A549 (cell line): ENCODE measurements around the gene C10orf67.

Source experiments
- CBX8 ChIP-seq: fragments of 200-600 bp; sonication (generic); IDR thresholded peaks from 2 replicates; pipeline ENCODE4 v1.6.1; 2016
- JUNB ChIP-seq: fragments of >200 bp; sonication (Bioruptor Twin); formaldehyde crosslinking; IDR thresholded peaks from 2 replicates; pipeline ENCODE4 v1.6.1; 2016
- NFE2L2 ChIP-seq: fragments of 150-350 bp; conservative IDR thresholded peaks from 2 replicates; pipeline ENCODE4 v1.6.1; 2014; ENCODE audit warnings: low read length
- PHF8 ChIP-seq: fragments of 200-600 bp; sonication (generic); IDR thresholded peaks from 2 replicates; pipeline ENCODE4 v1.6.1; 2016; ENCODE audit warnings: low read depth, mild to moderate bottlenecking, antibody characterized with exemption, moderate library complexity, borderline replicate concordance
- POLR2A ChIP-seq: IDR thresholded peaks from 2 replicates; pipeline ENCODE4 v1.6.1; 2012; ENCODE audit warnings: mild to moderate bottlenecking, low read length
- RARB ChIP-seq: fragments of 250-450 bp; sonication (Bioruptor Pico); IDR thresholded peaks from 2 replicates; pipeline ENCODE4 v1.8.0; 2021; ENCODE audit warnings: mild to moderate bottlenecking, moderate library complexity
- SMC3 ChIP-seq: fragments of >200 bp; sonication (Bioruptor Twin); formaldehyde crosslinking; IDR thresholded peaks from 3 replicates; pipeline ENCODE4 v1.6.1; 2018; ENCODE audit warnings: inconsistent platforms
- SREBF2 ChIP-seq: fragments of 450-650 bp; IDR thresholded peaks from 2 replicates; pipeline ENCODE4 v1.6.1; 2014; ENCODE audit warnings: mild to moderate bottlenecking, moderate library complexity
- TF ChIP-seq, protein P1 (sequence below): fragments of >200 bp; sonication (Bioruptor Twin); formaldehyde crosslinking; IDR thresholded peaks from 3 replicates; pipeline ENCODE4 v1.5.1; 2016
- TF ChIP-seq, protein P2 (sequence below): IDR thresholded peaks from 2 replicates; pipeline ENCODE4 v1.6.1; 2012; ENCODE audit warnings: low read depth, borderline replicate concordance
- TF ChIP-seq, protein P3 (sequence below): IDR thresholded peaks from 2 replicates; pipeline ENCODE4 v1.6.1; 2012
- TF ChIP-seq, protein P4 (sequence below): fragments of 200-600 bp; sonication (generic); IDR thresholded peaks from 2 replicates; pipeline ENCODE4 v1.6.1; 2016; ENCODE audit warnings: antibody characterized with exemption, mild to moderate bottlenecking, moderate library complexity

DNA sequence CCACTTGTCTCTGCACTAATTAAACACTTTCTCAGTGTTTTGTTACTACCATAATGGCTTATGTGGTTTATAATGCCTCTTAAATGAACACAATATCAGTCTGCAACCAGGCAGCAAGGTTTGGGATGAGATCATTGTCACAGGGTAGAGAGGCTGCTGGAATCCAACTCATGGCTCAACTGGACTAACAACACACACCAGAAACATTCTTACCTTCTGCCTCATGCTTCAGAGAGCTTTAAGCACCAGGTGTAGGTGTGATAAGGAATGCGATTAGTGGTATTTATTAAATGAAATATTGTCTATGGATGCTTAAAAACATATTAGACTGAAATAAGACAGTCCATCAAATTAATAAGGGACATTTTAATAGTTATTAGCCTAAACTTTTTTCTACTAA, 127.1 kb downstream of the C10orf67 start:
- TF ChIP-seq, protein P1, sequence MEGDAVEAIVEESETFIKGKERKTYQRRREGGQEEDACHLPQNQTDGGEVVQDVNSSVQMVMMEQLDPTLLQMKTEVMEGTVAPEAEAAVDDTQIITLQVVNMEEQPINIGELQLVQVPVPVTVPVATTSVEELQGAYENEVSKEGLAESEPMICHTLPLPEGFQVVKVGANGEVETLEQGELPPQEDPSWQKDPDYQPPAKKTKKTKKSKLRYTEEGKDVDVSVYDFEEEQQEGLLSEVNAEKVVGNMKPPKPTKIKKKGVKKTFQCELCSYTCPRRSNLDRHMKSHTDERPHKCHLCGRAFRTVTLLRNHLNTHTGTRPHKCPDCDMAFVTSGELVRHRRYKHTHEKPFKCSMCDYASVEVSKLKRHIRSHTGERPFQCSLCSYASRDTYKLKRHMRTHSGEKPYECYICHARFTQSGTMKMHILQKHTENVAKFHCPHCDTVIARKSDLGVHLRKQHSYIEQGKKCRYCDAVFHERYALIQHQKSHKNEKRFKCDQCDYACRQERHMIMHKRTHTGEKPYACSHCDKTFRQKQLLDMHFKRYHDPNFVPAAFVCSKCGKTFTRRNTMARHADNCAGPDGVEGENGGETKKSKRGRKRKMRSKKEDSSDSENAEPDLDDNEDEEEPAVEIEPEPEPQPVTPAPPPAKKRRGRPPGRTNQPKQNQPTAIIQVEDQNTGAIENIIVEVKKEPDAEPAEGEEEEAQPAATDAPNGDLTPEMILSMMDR: no peak
- TF ChIP-seq NFE2L2: no peak
- TF ChIP-seq POLR2A: no peak
- no peak for TF ChIP-seq PHF8
- TF ChIP-seq, protein P2, sequence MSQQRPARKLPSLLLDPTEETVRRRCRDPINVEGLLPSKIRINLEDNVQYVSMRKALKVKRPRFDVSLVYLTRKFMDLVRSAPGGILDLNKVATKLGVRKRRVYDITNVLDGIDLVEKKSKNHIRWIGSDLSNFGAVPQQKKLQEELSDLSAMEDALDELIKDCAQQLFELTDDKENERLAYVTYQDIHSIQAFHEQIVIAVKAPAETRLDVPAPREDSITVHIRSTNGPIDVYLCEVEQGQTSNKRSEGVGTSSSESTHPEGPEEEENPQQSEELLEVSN: no peak
- TF ChIP-seq CBX8: no peak
- no peak for TF ChIP-seq SREBF2
- no peak for TF ChIP-seq SMC3
- TF ChIP-seq JUNB: no peak
- TF ChIP-seq, protein P3, sequence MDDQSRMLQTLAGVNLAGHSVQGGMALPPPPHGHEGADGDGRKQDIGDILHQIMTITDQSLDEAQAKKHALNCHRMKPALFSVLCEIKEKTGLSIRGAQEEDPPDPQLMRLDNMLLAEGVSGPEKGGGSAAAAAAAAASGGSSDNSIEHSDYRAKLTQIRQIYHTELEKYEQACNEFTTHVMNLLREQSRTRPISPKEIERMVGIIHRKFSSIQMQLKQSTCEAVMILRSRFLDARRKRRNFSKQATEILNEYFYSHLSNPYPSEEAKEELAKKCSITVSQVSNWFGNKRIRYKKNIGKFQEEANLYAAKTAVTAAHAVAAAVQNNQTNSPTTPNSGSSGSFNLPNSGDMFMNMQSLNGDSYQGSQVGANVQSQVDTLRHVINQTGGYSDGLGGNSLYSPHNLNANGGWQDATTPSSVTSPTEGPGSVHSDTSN: no peak
- TF ChIP-seq, protein P4, sequence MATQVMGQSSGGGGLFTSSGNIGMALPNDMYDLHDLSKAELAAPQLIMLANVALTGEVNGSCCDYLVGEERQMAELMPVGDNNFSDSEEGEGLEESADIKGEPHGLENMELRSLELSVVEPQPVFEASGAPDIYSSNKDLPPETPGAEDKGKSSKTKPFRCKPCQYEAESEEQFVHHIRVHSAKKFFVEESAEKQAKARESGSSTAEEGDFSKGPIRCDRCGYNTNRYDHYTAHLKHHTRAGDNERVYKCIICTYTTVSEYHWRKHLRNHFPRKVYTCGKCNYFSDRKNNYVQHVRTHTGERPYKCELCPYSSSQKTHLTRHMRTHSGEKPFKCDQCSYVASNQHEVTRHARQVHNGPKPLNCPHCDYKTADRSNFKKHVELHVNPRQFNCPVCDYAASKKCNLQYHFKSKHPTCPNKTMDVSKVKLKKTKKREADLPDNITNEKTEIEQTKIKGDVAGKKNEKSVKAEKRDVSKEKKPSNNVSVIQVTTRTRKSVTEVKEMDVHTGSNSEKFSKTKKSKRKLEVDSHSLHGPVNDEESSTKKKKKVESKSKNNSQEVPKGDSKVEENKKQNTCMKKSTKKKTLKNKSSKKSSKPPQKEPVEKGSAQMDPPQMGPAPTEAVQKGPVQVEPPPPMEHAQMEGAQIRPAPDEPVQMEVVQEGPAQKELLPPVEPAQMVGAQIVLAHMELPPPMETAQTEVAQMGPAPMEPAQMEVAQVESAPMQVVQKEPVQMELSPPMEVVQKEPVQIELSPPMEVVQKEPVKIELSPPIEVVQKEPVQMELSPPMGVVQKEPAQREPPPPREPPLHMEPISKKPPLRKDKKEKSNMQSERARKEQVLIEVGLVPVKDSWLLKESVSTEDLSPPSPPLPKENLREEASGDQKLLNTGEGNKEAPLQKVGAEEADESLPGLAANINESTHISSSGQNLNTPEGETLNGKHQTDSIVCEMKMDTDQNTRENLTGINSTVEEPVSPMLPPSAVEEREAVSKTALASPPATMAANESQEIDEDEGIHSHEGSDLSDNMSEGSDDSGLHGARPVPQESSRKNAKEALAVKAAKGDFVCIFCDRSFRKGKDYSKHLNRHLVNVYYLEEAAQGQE: no peak
- TF ChIP-seq RARB: no peak
